ENCODE data around the gene KLHL29.

KLHL29 gene

DNA sequence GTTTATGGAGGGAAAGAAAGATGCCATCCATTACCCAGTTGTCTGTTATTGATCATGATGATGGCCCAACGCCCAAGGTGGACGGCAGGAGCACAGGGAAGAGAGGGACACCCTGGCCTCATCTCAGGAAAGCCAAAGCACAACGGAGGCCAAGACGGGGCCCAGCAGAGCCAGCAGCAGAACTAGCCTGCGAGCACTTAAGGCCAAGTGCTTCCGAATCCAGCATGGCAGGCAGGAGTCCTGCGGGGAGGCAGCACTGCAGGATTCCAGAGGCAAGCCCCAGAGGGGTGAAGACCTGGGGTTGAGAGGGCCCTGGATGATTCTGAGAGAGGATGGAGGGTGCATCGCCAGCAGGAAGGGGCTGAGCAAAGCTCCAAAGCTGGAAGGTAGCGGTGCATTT is 28.3 kb upstream of the KLHL29 start:
- no peak overlapping the region for H3K4me3 ChIP-seq
- no peak for DNase-seq (ENCODE audit: low spot score)
- TF ChIP-seq, protein P1, sequence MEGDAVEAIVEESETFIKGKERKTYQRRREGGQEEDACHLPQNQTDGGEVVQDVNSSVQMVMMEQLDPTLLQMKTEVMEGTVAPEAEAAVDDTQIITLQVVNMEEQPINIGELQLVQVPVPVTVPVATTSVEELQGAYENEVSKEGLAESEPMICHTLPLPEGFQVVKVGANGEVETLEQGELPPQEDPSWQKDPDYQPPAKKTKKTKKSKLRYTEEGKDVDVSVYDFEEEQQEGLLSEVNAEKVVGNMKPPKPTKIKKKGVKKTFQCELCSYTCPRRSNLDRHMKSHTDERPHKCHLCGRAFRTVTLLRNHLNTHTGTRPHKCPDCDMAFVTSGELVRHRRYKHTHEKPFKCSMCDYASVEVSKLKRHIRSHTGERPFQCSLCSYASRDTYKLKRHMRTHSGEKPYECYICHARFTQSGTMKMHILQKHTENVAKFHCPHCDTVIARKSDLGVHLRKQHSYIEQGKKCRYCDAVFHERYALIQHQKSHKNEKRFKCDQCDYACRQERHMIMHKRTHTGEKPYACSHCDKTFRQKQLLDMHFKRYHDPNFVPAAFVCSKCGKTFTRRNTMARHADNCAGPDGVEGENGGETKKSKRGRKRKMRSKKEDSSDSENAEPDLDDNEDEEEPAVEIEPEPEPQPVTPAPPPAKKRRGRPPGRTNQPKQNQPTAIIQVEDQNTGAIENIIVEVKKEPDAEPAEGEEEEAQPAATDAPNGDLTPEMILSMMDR (IDR thresholded peaks at IDR 0.05), result no peak
- no peak overlapping the region for H3K27ac ChIP-seq

DNA sequence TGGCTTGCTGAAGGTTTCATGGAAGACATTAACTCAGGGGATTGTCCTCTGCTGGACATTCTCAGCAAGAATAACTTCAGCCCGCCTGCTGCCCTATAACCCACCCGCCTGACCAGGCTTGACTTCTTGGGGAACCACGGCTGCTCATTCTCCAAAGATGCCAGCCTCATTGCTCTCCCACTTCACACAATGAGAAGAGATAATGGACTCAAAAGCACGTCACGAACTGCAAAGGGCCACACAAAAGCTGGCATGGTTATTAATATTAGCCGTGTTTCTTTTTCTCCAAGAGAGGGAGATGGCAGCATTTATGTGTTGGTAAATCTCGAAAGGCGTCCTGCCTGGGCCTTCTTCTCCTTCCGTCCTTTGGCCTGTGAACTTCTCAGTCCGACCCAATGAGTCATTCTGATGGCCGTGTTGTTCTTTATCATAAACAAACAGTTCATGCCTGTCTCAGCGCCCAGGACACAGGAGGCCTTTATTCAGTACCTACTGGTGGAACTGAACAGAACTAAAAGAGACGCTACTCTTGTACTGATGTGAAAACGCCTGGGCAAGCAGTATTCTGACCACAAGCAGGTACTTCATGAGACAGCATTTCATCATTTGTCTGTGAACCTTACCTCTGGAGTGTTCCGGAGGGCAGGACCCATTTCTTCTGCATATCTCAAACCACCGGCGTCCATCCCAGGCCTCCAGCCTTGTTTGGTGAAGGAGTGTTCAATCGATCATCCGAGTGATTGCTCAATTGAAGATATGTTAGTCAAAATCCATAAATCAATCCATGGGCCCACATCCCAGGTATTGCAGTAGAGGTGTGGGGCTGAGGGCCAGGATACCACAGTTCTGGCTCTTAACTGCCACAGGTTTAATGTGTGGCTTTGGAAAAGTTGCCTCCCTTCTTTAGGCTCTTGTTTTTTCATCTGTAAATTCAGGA is 25.1 kb upstream of the KLHL29 start:
- no peak for DNase-seq (ENCODE audit: low spot score)
- TF ChIP-seq, protein P1 (IDR thresholded peaks at IDR 0.05), result no peak
- Histone ChIP-seq H3K27ac (no peak overlapping the region), H3K4me3 (no peak overlapping the region)

DNA sequence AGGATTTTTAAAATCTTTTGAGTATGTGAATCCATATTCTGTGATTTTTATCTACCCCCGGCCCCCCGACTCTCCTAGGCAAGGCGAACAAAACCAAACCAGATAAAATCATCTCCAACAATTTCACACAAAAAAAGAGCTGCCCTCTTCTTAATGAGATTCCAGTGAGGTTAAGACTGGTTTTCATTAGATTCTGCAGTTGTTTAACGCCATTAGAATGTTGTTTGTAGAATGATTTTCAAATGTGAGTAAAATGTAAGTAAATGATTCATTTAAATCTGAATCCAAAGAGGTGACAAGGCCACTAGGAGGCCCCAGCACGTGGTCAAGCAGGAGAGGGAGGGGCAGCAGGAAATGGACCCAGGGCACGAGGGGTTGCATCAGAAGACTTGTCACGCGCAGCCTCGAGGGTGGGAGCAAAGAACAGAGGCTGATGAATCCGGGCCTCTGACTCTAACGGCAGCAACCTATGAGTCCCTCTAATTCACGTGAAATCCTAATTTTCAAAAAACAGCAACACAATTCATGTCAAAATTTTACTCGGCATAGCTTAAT is 24.3 kb upstream of the KLHL29 start:
- Histone ChIP-seq H3K4me3 (no peak overlapping the region), H3K27ac (no peak overlapping the region)
- TF ChIP-seq, protein P1 (IDR thresholded peaks at IDR 0.05), result no peak
- no peak for DNase-seq (ENCODE audit: low spot score)

DNA sequence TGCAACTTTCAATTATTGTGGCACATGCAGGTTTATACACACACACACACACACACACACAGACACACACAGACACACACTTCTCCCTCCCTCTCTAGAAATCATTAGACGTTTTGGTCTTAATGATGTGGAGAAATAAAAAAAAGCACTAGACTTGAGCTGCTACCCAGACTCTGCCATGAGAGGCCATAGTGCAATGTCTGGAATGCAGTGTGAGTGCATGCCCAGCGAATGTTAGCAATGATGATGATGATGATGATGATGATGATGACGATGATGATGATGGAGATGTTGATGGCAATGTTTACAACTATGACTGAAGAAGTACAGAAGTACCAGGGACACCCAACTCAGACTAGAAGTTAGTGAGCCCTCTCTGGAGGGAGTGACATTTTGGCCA is 23.8 kb upstream of the KLHL29 start:
- no peak for DNase-seq (ENCODE audit: low spot score)
- TF ChIP-seq, protein P1 (IDR thresholded peaks at IDR 0.05), result no peak
- Histone ChIP-seq H3K27ac (no peak overlapping the region), H3K4me3 (no peak overlapping the region)

DNA sequence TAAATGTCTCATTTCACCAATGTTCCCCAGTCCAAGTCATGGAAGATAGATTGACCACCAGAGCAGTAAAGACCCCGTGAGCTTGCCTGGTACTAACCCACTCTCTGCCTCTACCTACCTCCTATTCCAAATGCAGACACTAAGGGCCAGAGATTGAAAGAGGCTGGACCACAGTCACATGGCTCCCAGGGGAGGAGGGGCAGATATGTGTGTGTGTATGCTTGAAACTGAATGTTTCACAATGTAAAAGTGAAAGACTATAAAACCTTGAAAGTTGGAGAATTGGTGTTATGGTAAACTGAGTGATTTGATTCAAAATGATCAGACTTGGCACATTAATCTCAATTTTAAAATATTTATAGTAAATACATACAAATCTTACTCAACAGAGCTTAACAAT is 21.7 kb upstream of the KLHL29 start:
- no peak overlapping the region for H3K27ac ChIP-seq
- TF ChIP-seq, protein P1 (IDR thresholded peaks at IDR 0.05), result no peak
- no peak overlapping the region for H3K4me3 ChIP-seq
- no peak for DNase-seq (ENCODE audit: low spot score)

DNA sequence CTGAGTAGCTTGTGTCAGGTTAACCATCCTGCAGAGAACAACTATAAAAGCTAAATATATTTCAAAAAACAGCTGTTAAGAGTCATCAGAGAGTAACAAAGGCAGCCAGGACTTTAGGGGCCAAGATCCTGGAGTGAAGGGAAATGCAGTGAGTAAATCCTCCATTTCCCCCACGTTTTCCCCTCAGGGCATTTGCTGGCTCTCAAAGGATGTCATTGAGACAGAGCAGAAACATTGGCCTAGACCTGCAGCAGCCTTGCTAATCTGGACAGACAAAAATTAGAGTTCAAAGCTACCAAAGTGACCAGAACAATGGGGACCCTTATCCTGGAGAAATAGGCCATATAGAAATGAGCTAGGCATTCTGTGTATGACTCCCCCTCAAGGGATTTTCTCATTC is 21.1 kb upstream of the KLHL29 start:
- TF ChIP-seq, protein P1 (IDR thresholded peaks at IDR 0.05), result no peak
- no peak overlapping the region for H3K27ac ChIP-seq
- no peak overlapping the region for H3K4me3 ChIP-seq
- no peak for DNase-seq (ENCODE audit: low spot score)

DNA sequence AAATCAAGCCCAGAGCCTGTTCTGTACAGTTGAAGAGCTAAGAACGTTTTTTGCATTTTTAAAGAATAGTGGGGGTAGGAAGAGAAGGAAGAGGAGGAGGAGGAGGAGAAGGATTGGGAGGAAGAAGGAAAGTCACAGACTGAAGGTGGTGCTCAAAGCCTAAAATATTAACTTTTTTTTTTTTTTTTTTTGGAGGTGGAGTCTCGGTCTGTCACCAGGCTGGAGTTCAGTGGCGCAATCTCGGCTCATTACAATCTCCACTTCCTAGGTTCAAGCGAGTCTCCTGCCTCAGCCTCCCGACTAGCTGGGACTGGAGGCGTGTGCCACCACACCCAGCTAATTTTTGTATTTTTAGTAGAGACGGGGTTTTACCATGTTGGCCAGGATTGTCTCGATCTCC is 18.3 kb upstream of the KLHL29 start:
- TF ChIP-seq, protein P1 (IDR thresholded peaks at IDR 0.05), result no peak
- DNase-seq (ENCODE audit: low spot score), result no peak
- Histone ChIP-seq H3K27ac (no peak overlapping the region), H3K4me3 (no peak overlapping the region)
